ENCODE data around the gene FNDC3B. TPM values are rescaled to one million over a fixed set of nuclear protein-coding genes. Genes with fewer than 3 reads are reported as not detected.

FNDC3B gene
- total and polyA plus RNA-seq, 10 donors, result 3.1 to 149 (median 103) TPM

DNA sequence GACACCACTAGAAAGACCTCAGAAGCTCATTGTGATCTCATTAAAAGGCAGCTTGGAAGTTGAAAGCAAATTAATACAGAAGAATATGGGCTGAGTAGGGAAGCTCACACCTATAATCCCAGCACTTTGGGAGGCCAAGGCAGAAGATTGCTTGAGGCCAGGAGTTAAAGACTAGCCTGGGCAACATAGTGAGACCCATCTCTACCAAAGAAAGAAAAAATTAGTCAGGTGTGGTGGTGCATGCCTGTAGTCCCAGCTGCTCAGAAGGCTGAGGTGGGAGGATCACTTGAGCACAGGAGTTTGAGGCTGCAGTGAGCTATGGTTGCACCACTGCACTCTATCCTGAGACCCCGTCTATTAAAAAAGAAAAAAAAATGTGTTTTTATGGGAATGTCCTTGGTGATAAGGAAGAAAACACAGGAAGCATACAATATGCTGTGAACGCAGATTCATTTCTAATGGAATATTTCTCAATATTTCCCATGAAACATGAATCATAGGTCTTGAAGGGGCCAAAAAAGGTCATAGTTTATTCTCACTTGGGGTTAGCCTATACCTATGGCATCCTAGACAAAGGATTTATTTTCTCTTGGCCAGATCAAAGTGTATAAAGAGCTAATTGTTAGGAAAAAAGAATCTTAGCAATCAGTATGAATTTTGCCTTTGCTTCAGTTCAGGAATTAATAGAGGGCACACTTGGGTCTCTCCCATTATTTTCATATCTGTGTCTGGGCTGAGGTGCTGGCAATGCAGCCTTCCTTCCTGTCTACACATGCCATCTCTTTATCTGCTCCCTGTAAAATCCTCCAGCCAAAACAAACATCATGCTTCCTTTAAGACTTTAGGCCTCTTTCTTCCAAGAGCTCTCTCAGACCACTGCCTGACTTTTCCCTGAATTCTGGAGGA is 98.2 kb downstream of the FNDC3B start:
- Histone ChIP-seq H3K4me1 (peaks cover 40 to 100% (median 89%) of the 10 kb centered on the region in 6 donors), H3K9me3 (no peaks in the 10 kb centered on the region), H3K36me3 (peaks cover 0 to 6% (median 0%) of the 10 kb centered on the region in 6 donors), H3K4me3 (peak overlapping the region in 1 of 8 donors; percentile 8), H3K27ac (peak overlapping the region in 7 of 8 donors; percentile 4 to 92 (median 81)), H3K27me3 (replicated peaks in 1 of 7) (peaks cover 0 to 3% (median 0%) of the 10 kb centered on the region in 7 donors)
- 36 to 60% (median 46%) methylated on average over 2 of the region's 2 CpGs for WGBS, 5 donors
- DNase-seq, result no peak
- TF ChIP-seq CTCF (IDR thresholded peaks at IDR 0.05 in 8 of 11, conservative IDR thresholded peaks at IDR 0.05 in 3 of 11) (no peak), POLR2A (IDR thresholded peaks at IDR 0.05) (no peak)
- intact Hi-C loops (cut with DNase I; ENCODE audit: low total_unique reads), result no loop called here

DNA sequence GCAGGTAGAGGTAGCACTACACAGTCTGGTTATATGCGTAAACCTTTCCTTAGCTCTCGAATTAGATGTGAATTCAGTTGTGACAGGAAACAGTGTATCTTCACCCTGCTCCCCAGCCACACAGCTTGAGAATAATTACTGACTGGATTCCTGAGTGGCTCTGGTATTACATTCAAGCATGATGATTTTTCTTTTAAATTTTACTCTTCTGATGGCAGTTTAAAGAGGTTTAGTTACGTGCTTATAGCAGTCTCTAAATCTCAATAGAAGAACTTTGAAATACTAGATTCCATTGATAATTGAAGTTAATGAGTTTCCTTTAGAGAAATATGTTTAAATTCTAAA is 98.8 kb downstream of the FNDC3B start:
- Histone ChIP-seq H3K9me3 (no peaks in the 10 kb centered on the region), H3K4me1 (peaks cover 40 to 100% (median 91%) of the 10 kb centered on the region in 6 donors), H3K36me3 (peaks cover 0 to 6% (median 0%) of the 10 kb centered on the region in 6 donors), H3K27ac (peak overlapping the region in 7 of 8 donors; percentile 4 to 92 (median 81)), H3K27me3 (replicated peaks in 1 of 7) (peaks cover 0 to 3% (median 0%) of the 10 kb centered on the region in 7 donors), H3K4me3 (peak overlapping the region in 1 of 8 donors; percentile 8)
- intact Hi-C loops (cut with DNase I; ENCODE audit: low total_unique reads), result no loop called here
- TF ChIP-seq CTCF (IDR thresholded peaks at IDR 0.05 in 8 of 11, conservative IDR thresholded peaks at IDR 0.05 in 3 of 11) (no peak), POLR2A (IDR thresholded peaks at IDR 0.05) (no peak), POLR2AphosphoS5 (IDR thresholded peaks at IDR 0.05) (no peak)
- WGBS, 5 donors, result 47 to 60% (median 56%) methylated on average over 3 of the region's 3 CpGs
- no peak for DNase-seq

GRCh38 chr3:172138792-172139507 is 99.6 kb downstream of the FNDC3B start:
- Histone ChIP-seq H3K4me1 (peaks cover 40 to 99% (median 87%) of the 10 kb centered on the region in 6 donors), H3K36me3 (peaks cover 0 to under 1% (median 0%) of the 10 kb centered on the region in 6 donors), H3K9me3 (no peaks in the 10 kb centered on the region), H3K4me3 (peak overlapping the region in 1 of 8 donors; percentile 29), H3K27ac (peak overlapping the region; percentile 32 to 92 (median 80)), H3K27me3 (replicated peaks in 1 of 7) (peaks cover 0 to 3% (median 0%) of the 10 kb centered on the region in 7 donors)
- 42 to 60% (median 50%) methylated on average over 6 of the region's 6 CpGs for whole genome bisulfite sequencing, 5 donors
- DNase-seq, result no peak
- TF ChIP-seq POLR2AphosphoS5 (IDR thresholded peaks at IDR 0.05) (peak in 1 of 3 donors; percentile 64), POLR2A (IDR thresholded peaks at IDR 0.05) (no peak)
- intact Hi-C loops (cut with DNase I; ENCODE audit: low total_unique reads), result no loop called here

- 80 to 85% (median 81%) methylated on average over 3 of the region's 3 CpGs for WGBS, 5 donors
- TF ChIP-seq POLR2A (IDR thresholded peaks at IDR 0.05) (no peak), POLR2AphosphoS5 (IDR thresholded peaks at IDR 0.05) (no peak), CTCF (IDR thresholded peaks at IDR 0.05 in 8 of 11, conservative IDR thresholded peaks at IDR 0.05 in 3 of 11) (no peak)
- H3K27me3 ChIP-seq (replicated peaks in 1 of 7), result peaks cover 0 to 3% (median 0%) of the 10 kb centered on the region in 7 donors
Measured at GRCh38 chr3:172139528-172140276, 100.3 kb downstream of the FNDC3B start.

More at GRCh38 chr3:172139528-172140276, 100.3 kb downstream of the FNDC3B start:
- intact Hi-C loops (cut with DNase I; ENCODE audit: low total_unique reads), result no loop called here
- Histone ChIP-seq H3K9me3 (no peaks in the 10 kb centered on the region), H3K36me3 (no peaks in the 10 kb centered on the region), H3K27ac (peak overlapping the region in 7 of 8 donors; percentile 51 to 92 (median 81)), H3K4me3 (peak overlapping the region in 1 of 8 donors; percentile 29), H3K4me1 (peaks cover 40 to 99% (median 90%) of the 10 kb centered on the region in 6 donors)
- no peak for DNase-seq
